Gastroesophageal sphincter (tissue), 4 donors: Measurements from ENCODE around the gene HTRA3. TPM values are rescaled to one million over a fixed set of nuclear protein-coding genes. Genes with fewer than 3 reads are reported as not detected.

Experiments
- ATAC-seq: fragments of 150-250 bp; one replicate; pipeline ENCODE4 v1.9.1; 2016; ENCODE audit warnings: mild to moderate bottlenecking, moderate library complexity
- H3K27ac ChIP-seq, 4 donors: fragments of 200-600 bp; sonication (generic) in 3 of 4; 1 replicate in 3 of 4; 2 replicates in 1 of 4; pipeline ENCODE4 v1.5.1; 2016 to 2019
- H3K27me3 ChIP-seq: fragments of 200-600 bp; sonication (generic); one replicate; pipeline ENCODE4 v1.5.1; 2019
- H3K36me3 ChIP-seq, 2 donors: fragments of 200-600 bp; sonication (generic); one replicate each; pipeline ENCODE4 v1.5.1; 2019; ENCODE audit warnings: control low read depth in 1 of 2
- H3K4me1 ChIP-seq, 3 donors: fragments of 200-600 bp; sonication (generic); 1 replicate in 2 of 3; 2 replicates in 1 of 3; pipeline ENCODE4 v1.5.1; 2016 to 2019; ENCODE audit warnings: control low read depth in 2 of 3
- H3K4me3 ChIP-seq, 2 donors: fragments of 200-600 bp; sonication (generic); one replicate each; pipeline ENCODE4 v1.5.1; 2019; ENCODE audit warnings: mild to moderate bottlenecking in 1 of 2, moderate library complexity in 1 of 2
- H3K9me3 ChIP-seq, 3 donors: fragments of 200-600 bp; sonication (generic); one replicate each; pipeline ENCODE4 v1.5.1; 2017 to 2019; ENCODE audit warnings: control low read depth in 2 of 3
- CTCF ChIP-seq, 4 experiments: fragments of 200-600 bp in 2 of 4; fragments of 450-650 bp in 2 of 4; sonication (generic) in 1 of 4; IDR thresholded peaks; one replicate each; pipeline ENCODE4 v1.5.1; 2017 to 2019; ENCODE audit warnings: antibody characterized with exemption in 4 of 4, mild to moderate bottlenecking in 2 of 4, moderate library complexity in 2 of 4
- EP300 ChIP-seq: sonication (generic); formaldehyde crosslinking; IDR thresholded peaks from one replicate; pipeline ENCODE4 v1.6.1; 2017; ENCODE audit warnings: antibody characterized with exemption, mild to moderate bottlenecking
- POLR2A ChIP-seq, 2 donors: fragments of 450-650 bp; IDR thresholded peaks; one replicate each; pipeline ENCODE4 v1.6.1; 2017; ENCODE audit warnings: antibody characterized with exemption in 2 of 2, mild to moderate bottlenecking in 2 of 2, moderate library complexity in 1 of 2
- POLR2AphosphoS5 ChIP-seq: sonication (generic); formaldehyde crosslinking; IDR thresholded peaks from one replicate; pipeline ENCODE4 v1.6.1; 2017; ENCODE audit warnings: antibody characterized with exemption
- WGBS, 2 donors: methylation state at CpG; one replicate each; pipeline ENCODE4 v1.1.5; 2018; ENCODE audit warnings: low coverage in 1 of 2; 5-methylcytosine and 5-hydroxymethylcytosine counted together
- total RNA-seq, 4 donors: library from RNA; depleted of rRNA; stranded (reverse); fragments of >200 nt; gene quantifications; one replicate each; pipeline ENCODE4 v1.1.0, GENCODE V29; 2016

Gene HTRA3
- total RNA-seq, 4 donors from 2014 or later, result 30.2 to 80.5 (median 59.9) TPM

DNA sequence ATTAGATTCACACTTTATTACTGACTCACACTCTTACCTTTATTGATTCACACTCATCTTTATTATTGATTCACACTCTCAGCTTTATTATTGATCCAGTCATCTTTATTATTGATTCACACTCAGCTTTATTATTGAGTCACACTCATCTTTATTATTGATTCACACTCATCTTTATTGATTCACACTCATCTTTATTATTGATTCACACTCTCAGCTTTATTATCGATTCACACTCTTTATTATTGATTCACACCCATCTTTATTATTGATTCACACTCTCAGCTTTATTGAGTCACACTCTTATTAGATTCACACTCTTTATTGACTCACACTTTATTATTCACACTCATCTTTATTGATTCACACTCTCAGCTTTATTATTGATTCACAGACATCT is 31.3 kb downstream of the HTRA3 start:
- Histone ChIP-seq H3K4me3 (no peak overlapping the region), H3K4me1 (peaks cover 0 to under 1% (median 0%) of the 10 kb centered on the region in 3 donors), H3K27ac (no peak overlapping the region), H3K9me3 (no peaks in the 10 kb centered on the region), H3K36me3 (peaks cover 0 to 39% of the 10 kb centered on the region in 2 donors), H3K27me3 (no peaks in the 10 kb centered on the region)
- WGBS, 2 donors, result 100% methylated on average over 1 of the region's 1 CpG
- no peak for TF ChIP-seq CTCF (IDR thresholded peaks at IDR 0.05)
- TF ChIP-seq EP300, result no peak
- TF ChIP-seq POLR2AphosphoS5, result no peak
- no peak for TF ChIP-seq POLR2A (IDR thresholded peaks at IDR 0.05)
- no peak for ATAC-seq

- H3K27ac ChIP-seq, result no peak overlapping the region
- 90 to 96% methylated on average over 11 to 12 of the region's 22 CpGs for WGBS, 2 donors
- H3K9me3 ChIP-seq, result no peaks in the 10 kb centered on the region
- no peak for ATAC-seq
- TF ChIP-seq EP300 (no peak), POLR2AphosphoS5 (no peak), POLR2A (IDR thresholded peaks at IDR 0.05) (no peak), CTCF (IDR thresholded peaks at IDR 0.05) (no peak)
- H3K36me3 ChIP-seq, result peaks cover 0 to 29% of the 10 kb centered on the region in 2 donors
- H3K4me1 ChIP-seq, result peaks cover 3 to 14% (median 8%) of the 10 kb centered on the region in 3 donors
- H3K4me3 ChIP-seq, result no peak overlapping the region
- no peaks in the 10 kb centered on the region for H3K27me3 ChIP-seq
Observed at GRCh38 chr4:8301851-8302730, 32.5 kb downstream of the HTRA3 start.

GRCh38 chr4:8303081-8303480 is 33.5 kb downstream of the HTRA3 start:
- Histone ChIP-seq H3K27me3 (no peaks in the 10 kb centered on the region), H3K9me3 (no peaks in the 10 kb centered on the region), H3K27ac (no peak overlapping the region), H3K36me3 (peaks cover 0 to 19% of the 10 kb centered on the region in 2 donors), H3K4me3 (no peak overlapping the region), H3K4me1 (peaks cover 3 to 23% (median 8%) of the 10 kb centered on the region in 3 donors)
- no peak for ATAC-seq
- TF ChIP-seq CTCF (IDR thresholded peaks at IDR 0.05) (no peak), EP300 (no peak), POLR2AphosphoS5 (no peak), POLR2A (IDR thresholded peaks at IDR 0.05) (no peak)
- WGBS, 2 donors, result 69% methylated on average over 3 of the region's 4 CpGs; no CpG with 5 or more reads in 1 of the 2 donors

GRCh38 chr4:8303485-8304281 is 34.1 kb downstream of the HTRA3 start:
- H3K27me3 ChIP-seq, result no peaks in the 10 kb centered on the region
- TF ChIP-seq CTCF (IDR thresholded peaks at IDR 0.05) (no peak), POLR2AphosphoS5 (peak; percentile 38)
- H3K4me1 ChIP-seq, result peaks cover 3 to 27% (median 8%) of the 10 kb centered on the region in 3 donors
- H3K27ac ChIP-seq, result peak overlapping the region in 2 of 4 donors; percentile 10 to 20
- WGBS, 2 donors, result 60 to 76% methylated on average over 8 to 9 of the region's 13 CpGs
- no peak for ATAC-seq
- peaks cover 0 to 18% of the 10 kb centered on the region in 2 donors for H3K36me3 ChIP-seq
- H3K4me3 ChIP-seq, result no peak overlapping the region
- H3K9me3 ChIP-seq, result no peaks in the 10 kb centered on the region
